Transverse colon (tissue), 4 donors: ENCODE measurements around the gene OSCAR.

Source experiments
- CTCF ChIP-seq, 5 experiments: fragments of 200-600 bp in 3 of 5; fragments of 450-650 bp in 2 of 5; sonication (generic) in 3 of 5; IDR thresholded peaks; 1 replicate in 2 of 5; 2 replicates in 3 of 5; pipeline ENCODE4 v1.5.1; 2016 to 2017; ENCODE audit warnings: antibody characterized with exemption in 5 of 5, inconsistent platforms in 3 of 5, mild to moderate bottlenecking in 2 of 5, moderate library complexity in 1 of 5
- EP300 ChIP-seq: sonication (generic); formaldehyde crosslinking; IDR thresholded peaks from one replicate; pipeline ENCODE4 v1.6.1; 2017; ENCODE audit warnings: antibody characterized with exemption, low read depth
- POLR2AphosphoS5 ChIP-seq, 3 donors: sonication (generic); formaldehyde crosslinking; IDR thresholded peaks; one replicate each; pipeline ENCODE4 v1.6.1; 2016; ENCODE audit warnings: antibody characterized with exemption in 3 of 3

GRCh38 chr19:54045771-54046170 lies 54.8 kb downstream of the OSCAR start:
- TF ChIP-seq POLR2AphosphoS5 (IDR thresholded peaks at IDR 0.05) (no peak), CTCF (IDR thresholded peaks at IDR 0.05) (no peak), EP300 (no peak)
